ENCODE measurements around the gene DCAF7. TPM values are rescaled to one million over a fixed set of nuclear protein-coding genes. Genes with fewer than 3 reads are reported as not detected.
A peak's percentile ranks its signal among the peaks of the same experiment; 100 is the strongest.

Gene DCAF7
- total RNA-seq, 2 donors from 2014 or later = 94.3 to 105 TPM

DNA sequence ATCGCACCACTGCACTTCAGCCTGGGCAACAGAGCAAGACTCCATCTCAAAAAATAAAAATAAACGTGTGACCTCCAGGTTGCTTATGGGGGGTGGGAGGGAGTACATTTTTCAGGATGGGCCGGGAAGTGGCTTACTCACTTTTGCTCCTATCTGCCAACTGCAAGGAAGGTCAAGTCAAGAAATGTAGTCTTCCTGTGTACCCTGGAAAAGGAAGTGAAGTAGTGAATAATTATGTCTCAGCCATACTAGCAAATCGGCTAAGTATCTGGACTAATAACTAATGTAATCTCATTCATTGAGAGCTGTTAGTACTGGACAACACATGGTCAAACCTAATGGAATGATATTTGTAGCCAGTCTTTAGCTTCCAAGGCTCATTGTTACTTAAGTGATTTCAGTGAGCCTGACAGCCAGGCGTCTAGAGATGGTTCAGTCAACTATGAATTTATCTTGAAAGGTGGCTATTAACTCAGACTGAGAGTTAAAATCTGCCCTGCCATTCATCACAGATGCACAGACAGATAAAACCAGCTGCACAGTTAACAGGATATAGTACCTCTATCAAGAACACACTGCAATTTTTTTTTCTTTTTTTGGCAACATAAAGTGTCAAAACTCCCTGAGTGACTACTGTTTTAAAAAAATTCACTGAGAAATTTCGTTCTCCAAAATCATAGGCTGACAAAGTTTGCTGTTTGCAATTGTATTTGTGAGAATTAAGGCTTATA lies 46.7 kb downstream of the DCAF7 start:
- Histone ChIP-seq H3K9ac (ENCODE audit: low read depth in 2 of 2, low read length in 2 of 2) (no peak overlapping the region), H3K27me3 (no peaks in the 10 kb centered on the region), H3K27ac (no peak overlapping the region), H3K4me3 (no peak overlapping the region), H3K9me3 (no peaks in the 10 kb centered on the region), H3K36me3 (no peaks in the 10 kb centered on the region), H3K4me1 (peaks cover 9% of the 10 kb centered on the region)
- DNase-seq = no peak
- intact Hi-C loops (cut with DNase I) = no loop called here
- TF ChIP-seq, protein P1, sequence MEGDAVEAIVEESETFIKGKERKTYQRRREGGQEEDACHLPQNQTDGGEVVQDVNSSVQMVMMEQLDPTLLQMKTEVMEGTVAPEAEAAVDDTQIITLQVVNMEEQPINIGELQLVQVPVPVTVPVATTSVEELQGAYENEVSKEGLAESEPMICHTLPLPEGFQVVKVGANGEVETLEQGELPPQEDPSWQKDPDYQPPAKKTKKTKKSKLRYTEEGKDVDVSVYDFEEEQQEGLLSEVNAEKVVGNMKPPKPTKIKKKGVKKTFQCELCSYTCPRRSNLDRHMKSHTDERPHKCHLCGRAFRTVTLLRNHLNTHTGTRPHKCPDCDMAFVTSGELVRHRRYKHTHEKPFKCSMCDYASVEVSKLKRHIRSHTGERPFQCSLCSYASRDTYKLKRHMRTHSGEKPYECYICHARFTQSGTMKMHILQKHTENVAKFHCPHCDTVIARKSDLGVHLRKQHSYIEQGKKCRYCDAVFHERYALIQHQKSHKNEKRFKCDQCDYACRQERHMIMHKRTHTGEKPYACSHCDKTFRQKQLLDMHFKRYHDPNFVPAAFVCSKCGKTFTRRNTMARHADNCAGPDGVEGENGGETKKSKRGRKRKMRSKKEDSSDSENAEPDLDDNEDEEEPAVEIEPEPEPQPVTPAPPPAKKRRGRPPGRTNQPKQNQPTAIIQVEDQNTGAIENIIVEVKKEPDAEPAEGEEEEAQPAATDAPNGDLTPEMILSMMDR (IDR thresholded peaks at IDR 0.05) = no peak

DNA sequence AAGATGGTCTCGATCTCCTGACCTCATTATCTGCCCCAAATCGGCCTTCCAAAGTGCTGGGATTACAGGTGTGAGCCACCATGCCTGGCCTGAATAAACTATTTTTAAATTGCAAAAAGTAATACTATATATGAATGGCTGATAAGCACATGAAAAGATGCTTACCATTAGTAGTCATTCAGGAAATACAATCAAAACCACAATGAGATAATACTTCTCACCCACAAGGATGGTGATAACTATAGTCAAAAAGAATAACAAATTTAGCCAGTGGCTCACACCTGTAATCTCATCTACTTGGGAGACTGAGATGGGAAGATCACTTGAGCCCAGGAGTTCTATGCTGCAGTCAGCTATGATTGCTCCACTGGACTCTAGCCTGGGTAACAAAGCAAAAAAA lies 48.0 kb downstream of the DCAF7 start:
- no peaks in the 10 kb centered on the region for H3K27me3 ChIP-seq
- no peak overlapping the region for H3K9ac ChIP-seq (ENCODE audit: low read depth in 2 of 2, low read length in 2 of 2)
- no peaks in the 10 kb centered on the region for H3K36me3 ChIP-seq

DNA sequence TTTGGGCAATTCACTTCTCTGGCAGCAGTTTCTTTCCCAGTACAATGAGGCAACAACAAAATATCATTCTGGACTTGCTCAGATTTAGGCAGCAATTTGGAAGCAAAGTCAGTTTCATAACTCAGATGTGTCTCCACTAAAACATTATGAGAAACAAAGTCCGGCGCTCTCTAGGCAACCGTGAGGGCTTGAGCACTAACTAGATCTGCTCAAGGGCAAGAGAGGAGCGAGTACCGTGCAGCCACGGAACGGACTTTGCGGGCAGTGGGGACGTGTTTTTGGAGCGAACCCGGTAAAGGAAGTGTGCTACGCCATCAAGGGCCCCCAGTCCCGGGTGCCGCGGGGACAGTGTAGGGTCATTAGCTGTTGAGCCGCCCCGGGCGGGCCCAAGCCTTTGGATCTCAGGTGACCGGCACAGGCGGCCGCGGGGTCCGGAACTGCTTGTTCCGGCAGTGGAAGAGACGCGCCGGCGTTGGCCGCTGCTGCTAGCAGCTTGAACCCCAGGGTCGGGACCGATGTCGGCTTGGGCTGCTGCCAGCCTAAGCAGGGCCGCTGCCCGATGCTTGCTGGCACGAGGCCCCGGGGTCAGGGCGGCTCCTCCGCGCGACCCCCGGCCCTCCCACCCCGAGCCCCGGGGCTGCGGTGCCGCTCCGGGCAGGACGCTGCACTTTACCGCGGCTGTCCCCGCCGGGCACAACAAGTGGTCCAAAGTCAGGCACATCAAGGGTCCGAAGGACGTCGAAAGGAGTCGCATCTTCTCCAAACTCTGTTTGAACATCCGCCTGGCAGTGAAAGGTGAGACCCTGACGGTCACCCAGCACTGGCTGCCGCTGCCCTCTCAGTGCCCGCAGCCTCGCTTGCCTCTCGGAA lies 50.5 kb downstream of the DCAF7 start, which contains the start of gene TACO1:
Gene TACO1, plus strand, starts transcription at position 327 of the 870 bp plus-strand sequence. Its CDS starts 189 bp downstream, at position 516.
- H3K9ac ChIP-seq (ENCODE audit: low read depth in 2 of 2, low read length in 2 of 2) = peak within 1 kb of the TSS; percentile 63 to 76
- intact Hi-C loops (cut with DNase I) = no loop called here
- TF ChIP-seq, protein P1 (IDR thresholded peaks at IDR 0.05) = no peak

More for the DNA sequence above, 48.0 kb downstream of the DCAF7 start:
- TF ChIP-seq, protein P1 (IDR thresholded peaks at IDR 0.05) = no peak
- Histone ChIP-seq H3K27ac (no peak overlapping the region), H3K4me3 (no peak overlapping the region), H3K9me3 (no peaks in the 10 kb centered on the region), H3K4me1 (peaks cover 9% of the 10 kb centered on the region)
- no peak for DNase-seq
- intact Hi-C loops (cut with DNase I) = no loop called here

DNA sequence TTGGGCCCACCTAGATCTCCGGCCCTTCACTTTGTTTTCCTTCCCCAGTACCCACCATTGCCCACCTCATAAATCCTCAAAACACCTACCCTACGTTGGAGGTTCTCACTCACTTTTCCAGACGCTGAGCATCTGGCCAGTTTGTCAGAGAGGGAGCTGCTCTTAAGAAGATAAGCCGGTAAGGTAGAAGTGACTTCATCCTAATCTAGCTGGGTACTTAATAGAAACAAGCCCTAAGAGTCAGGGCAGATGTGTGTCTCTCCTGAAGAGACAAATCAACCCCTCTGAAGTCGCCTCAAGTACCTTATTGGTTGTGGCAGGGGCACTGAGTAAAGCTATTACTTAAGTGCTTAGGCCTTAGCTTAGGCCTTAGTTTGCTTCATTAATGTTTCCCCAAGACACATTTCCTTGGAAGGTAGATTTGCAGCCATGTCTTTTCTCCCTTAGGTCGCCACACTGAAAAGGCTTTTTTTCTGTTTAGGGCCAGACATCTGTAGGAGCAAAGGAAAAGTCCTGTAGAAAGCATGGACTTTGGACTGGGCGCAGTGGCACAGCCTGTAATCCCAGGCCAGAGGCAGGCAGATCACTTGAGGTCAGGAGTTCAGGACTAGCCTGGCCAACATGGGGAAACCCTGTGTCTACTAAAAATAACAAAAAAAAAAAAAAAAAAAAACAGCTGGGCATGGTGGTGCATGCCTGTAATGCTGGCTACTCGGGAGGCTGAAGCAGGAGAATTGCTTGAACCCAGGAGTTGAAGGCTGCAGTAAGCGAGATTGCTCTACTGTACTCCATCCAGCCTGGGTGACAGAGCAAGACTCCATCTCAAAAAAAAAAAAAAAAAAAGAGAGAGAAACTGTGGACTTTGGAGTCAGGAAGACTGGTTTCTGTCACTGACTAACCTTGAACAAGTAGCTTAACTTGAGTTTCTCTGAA lies 51.4 kb downstream of the DCAF7 start:
- H3K27ac ChIP-seq = peak overlapping the region; percentile 83
- peak; percentile 62 for DNase-seq
- no peaks in the 10 kb centered on the region for H3K9me3 ChIP-seq
- TF ChIP-seq, protein P1 (IDR thresholded peaks at IDR 0.05) = no peak
- peaks cover 9% of the 10 kb centered on the region for H3K4me1 ChIP-seq
- no peaks in the 10 kb centered on the region for H3K27me3 ChIP-seq
- H3K4me3 ChIP-seq = peak overlapping the region; percentile 98
- H3K36me3 ChIP-seq = peaks cover 6% of the 10 kb centered on the region
- peak overlapping the region; percentile 63 to 76 for H3K9ac ChIP-seq (ENCODE audit: low read depth in 2 of 2, low read length in 2 of 2)
- intact Hi-C loops (cut with DNase I) = no loop called here

More for the DNA sequence above, 50.5 kb downstream of the DCAF7 start, which contains the start of gene TACO1:
- peak; percentile 85 for DNase-seq
- Histone ChIP-seq H3K9me3 (no peaks in the 10 kb centered on the region), H3K4me3 (peak within 1 kb of the TSS; percentile 98), H3K27me3 (no peaks in the 10 kb centered on the region), H3K27ac (peak within 1 kb of the TSS; percentile 83), H3K36me3 (no peaks in the 10 kb centered on the region), H3K4me1 (peaks cover 9% of the 10 kb centered on the region)

All from colonic mucosa (tissue), 4 donors.